B cell (primary cell): Measurements from ENCODE around the gene SFXN2. TPM values are rescaled to one million over a fixed set of nuclear protein-coding genes. Genes with fewer than 3 reads are reported as not detected.

Experiments
- ATAC-seq: fragments of 200-7000 bp; cut with Tn5 transposase; one replicate; pipeline ENCODE4 v1.10.0; 2021; ENCODE audit warnings: low read depth, mild to moderate bottlenecking, moderate number of reproducible peaks, moderate library complexity
- CTCF ChIA-PET: fragments of 350-600 bp; sonication (Branson Sonifier 250); formaldehyde crosslinking; loops from one replicate; lab custom pipeline; 2021; ENCODE audit warnings: antibody characterized with exemption, inconsistent platforms; lab: Charles Lee
- POLR2A ChIA-PET: fragments of 350-600 bp; sonication (Branson Sonifier 250); formaldehyde crosslinking; loops from one replicate; lab custom pipeline; 2021; ENCODE audit warnings: antibody characterized with exemption; lab: Charles Lee
- DNase-seq: peaks from one replicate; pipeline ENCODE4 v3.0.0; 2013
- H2AFZ ChIP-seq: 2 replicates; pipeline ENCODE4 v1.6.1; 2012; ENCODE audit warnings: mild to moderate bottlenecking, low read depth, low read length; ENCODE audit not compliant: insufficient read depth, poor library complexity, severe bottlenecking
- H3K27ac ChIP-seq, 2 donors: 1 replicate in 1 of 2; 2 replicates in 1 of 2; pipeline ENCODE4 v1.5.1; 2012 to 2013; ENCODE audit warnings: low read length in 2 of 2, mild to moderate bottlenecking in 2 of 2, moderate library complexity in 1 of 2
- H3K27me3 ChIP-seq, 4 experiments: fragments of 200-600 bp in 1 of 4; sonication (generic) in 1 of 4; replicated peaks in 1 of 4; 1 replicate in 2 of 4; 2 replicates in 2 of 4; pipeline versions ENCODE4 v1.6.1 to v1.7.0; 2013 to 2016; ENCODE audit warnings: low read length in 3 of 4, mild to moderate bottlenecking in 2 of 4, mixed read lengths in 1 of 4, moderate library complexity in 1 of 4; ENCODE audit not compliant: insufficient read depth in 4 of 4, control insufficient read depth in 3 of 4; ENCODE audit errors: control extremely low read depth in 1 of 4
- H3K36me3 ChIP-seq, 2 experiments: replicated peaks in 1 of 2; 1 replicate in 1 of 2; 2 replicates in 1 of 2; pipeline versions ENCODE4 v1.6.1 to v1.7.1; 2013; ENCODE audit warnings: low read length in 1 of 2; ENCODE audit not compliant: insufficient read depth in 2 of 2, control insufficient read depth in 1 of 2; ENCODE audit errors: control extremely low read depth in 1 of 2, extremely low read depth in 1 of 2
- H3K4me1 ChIP-seq, 2 donors: fragments of 200-600 bp in 1 of 2; sonication (generic) in 1 of 2; 1 replicate in 1 of 2; 2 replicates in 1 of 2; pipeline versions ENCODE4 v1.5.1 to v1.6.1; 2013 to 2017; ENCODE audit warnings: low read length in 2 of 2; ENCODE audit not compliant: control insufficient read depth in 2 of 2, insufficient read depth in 2 of 2
- H3K4me2 ChIP-seq: replicated peaks from 2 replicates; pipeline ENCODE3; 2012; ENCODE audit warnings: mild to moderate bottlenecking, low read depth, low read length; ENCODE audit not compliant: poor library complexity, severe bottlenecking
- H3K4me3 ChIP-seq, 5 experiments: fragments of 200-600 bp in 1 of 5; sonication (generic) in 1 of 5; 1 replicate in 3 of 5; 2 replicates in 2 of 5; pipeline versions ENCODE4 v1.5.1 to v1.7.0; 2011 to 2016; ENCODE audit warnings: low read length in 4 of 5, mild to moderate bottlenecking in 4 of 5, low read depth in 2 of 5, control low read depth in 1 of 5, moderate library complexity in 1 of 5; ENCODE audit not compliant: insufficient read depth in 1 of 5; ENCODE audit errors: control extremely low read depth in 1 of 5, extremely low read depth in 1 of 5
- H3K79me2 ChIP-seq: fragments of 200-600 bp; sonication (generic); one replicate; pipeline ENCODE4 v1.6.0; 2016; ENCODE audit warnings: low read length; ENCODE audit not compliant: control insufficient read depth, insufficient read depth
- H3K9ac ChIP-seq: fragments of 200-600 bp; sonication (generic); 2 replicates; pipeline ENCODE4 v1.6.1; 2017; ENCODE audit warnings: mild to moderate bottlenecking, low read length, moderate library complexity
- H3K9me3 ChIP-seq, 3 donors: one replicate each; pipeline versions ENCODE4 v1.6.1 to v1.7.1; 2013; ENCODE audit warnings: low read length in 2 of 3; ENCODE audit not compliant: control insufficient read depth in 2 of 3, insufficient read depth in 1 of 3; ENCODE audit errors: control extremely low read depth in 1 of 3
- H4K20me1 ChIP-seq: 2 replicates; pipeline ENCODE4 v1.6.0; 2012; ENCODE audit warnings: mild to moderate bottlenecking, low read length; ENCODE audit not compliant: insufficient read depth, control insufficient read depth, poor library complexity, severe bottlenecking
- H3K27ac Mint-ChIP-seq: one replicate; pipeline ENCODE4 v1.8.0; 2021; ENCODE audit warnings: mixed read lengths
- H3K27me3 Mint-ChIP-seq: one replicate; pipeline ENCODE4 v1.8.0; 2021; ENCODE audit warnings: mixed read lengths
- H3K4me1 Mint-ChIP-seq: one replicate; pipeline ENCODE4 v1.8.0; 2021; ENCODE audit warnings: mixed read lengths
- H3K4me3 Mint-ChIP-seq: one replicate; pipeline ENCODE4 v1.8.0; 2021; ENCODE audit warnings: mixed read lengths
- H3K9me3 Mint-ChIP-seq: one replicate; pipeline ENCODE4 v1.8.0; 2022; ENCODE audit warnings: mixed read lengths; ENCODE audit not compliant: insufficient read depth
- CTCF ChIP-seq: fragments of 200-600 bp; IDR thresholded peaks from one replicate; pipeline ENCODE4 v1.8.0; 2022; ENCODE audit warnings: antibody characterized with exemption, mild to moderate bottlenecking
- EZH2 ChIP-seq: IDR thresholded peaks from 2 replicates; pipeline ENCODE4 v1.6.1; 2012; ENCODE audit warnings: borderline replicate concordance, low read depth, mild to moderate bottlenecking, moderate library complexity, low read length; ENCODE audit not compliant: insufficient read depth, poor library complexity, severe bottlenecking
- WGBS: methylation state at CpG from one replicate; pipeline ENCODE4 v1.1.5; 2013; ENCODE audit warnings: missing lambda C conversion rate; ENCODE audit not compliant: insufficient coverage; 5-methylcytosine and 5-hydroxymethylcytosine counted together
- intact Hi-C: fragments of 100-400 bp; cut with micrococcal nuclease; formaldehyde crosslinking; loops from one replicate; pipeline ENCODE4 v1.10.0; 2022
- polyA plus RNA-seq: library from polyadenylated mRNA; depleted of rRNA; stranded (reverse); fragments of >200 nt; gene quantifications from 2 replicates; pipeline ENCODE4 v1.2.3, GENCODE V29; 2012
- total RNA-seq, 2 donors: library from RNA; stranded (reverse); fragments of 120-200 nt in 1 of 2; gene quantifications; 1 replicate in 1 of 2; 2 replicates in 1 of 2; pipeline versions ENCODE4 v1.2.3 to v1.2.4, GENCODE V29; 2013 to 2022

The SFXN2 gene
- total and polyA plus RNA-seq, 2 donors (not counting 1 experiment from before 2014, with no cell fraction given), result 8.1 to 23.5 TPM

- Histone ChIP-seq H3K4me1 (peaks cover 31 to 34% of the 10 kb centered on the region in 2 donors), H3K27ac (no peak overlapping the region), H2AFZ (no peak overlapping the region), H3K79me2 (no peaks in the 10 kb centered on the region), H3K9me3 (no peaks in the 10 kb centered on the region), H3K4me3 (no peak overlapping the region), H3K9ac (no peak overlapping the region), H3K36me3 (no peaks in the 10 kb centered on the region), H3K4me2 (peak overlapping the region; percentile 38), H4K20me1 (no peaks in the 10 kb centered on the region), H3K27me3 (no peaks in the 10 kb centered on the region)
- H3K9me3 Mint-ChIP-seq, result no peaks in the 10 kb centered on the region
- peaks cover 42% of the 10 kb centered on the region for H3K4me1 Mint-ChIP-seq
- DNase-seq (no peak), ATAC-seq (no peak)
- H3K27ac Mint-ChIP-seq, result peak overlapping the region; percentile 60
- intact Hi-C loops, result loop anchor here (2.0 to 5.0 kb wide), 2 partner anchors 32 to 36 kb away; partner anchors contain the start of genes ARL3, SFXN2 and TRIM8
- no peak overlapping the region for H3K4me3 Mint-ChIP-seq
- no peak for TF ChIP-seq CTCF
- TF ChIP-seq EZH2, result no peak
- 100% methylated on average over 3 of the region's 9 CpGs for WGBS
- ChIA-PET CTCF (interaction anchor here (0.7 to 7.3 kb wide), 9 partner anchors 13 to 284 kb away, joined by 3 to 50 read pairs (median 4); partner anchors contain the start of genes ARL3, SFXN2 and TRIM8), POLR2A (interaction anchor here (0.6 to 6.0 kb wide), 3 partner anchors 16 to 165 kb away, joined by 3 to 49 read pairs (median 10); partner anchors contain the start of gene TRIM8)
- H3K27me3 Mint-ChIP-seq, result no peaks in the 10 kb centered on the region
These were observed 37.7 kb upstream of the SFXN2 start for GRCh38 chr10:102676534-102677315.
